Neuronal stem cell (in vitro differentiated cells): ENCODE results near the gene BCAS1.
A peak's percentile ranks its signal among the peaks of the same experiment; 100 is the strongest.

Source experiments
- DNase-seq: peaks from one replicate; pipeline ENCODE4 v3.0.0-alpha.2; 2013; ENCODE audit warnings: low spot score
- H2AFZ ChIP-seq: one replicate; pipeline ENCODE4 v1.6.1; 2013; ENCODE audit warnings: mild to moderate bottlenecking, low read length, inconsistent platforms
- H2AK5ac ChIP-seq: 2 replicates; pipeline ENCODE4 v1.6.1; 2013; ENCODE audit warnings: low read depth, mild to moderate bottlenecking, inconsistent platforms, low read length, moderate library complexity, mixed read lengths
- H2BK120ac ChIP-seq: 2 replicates; pipeline ENCODE4 v1.6.1; 2013; ENCODE audit warnings: low read depth, mild to moderate bottlenecking, inconsistent platforms, low read length, moderate library complexity, mixed read lengths
- H2BK12ac ChIP-seq: one replicate; pipeline ENCODE4 v1.6.1; 2013; ENCODE audit warnings: low read length, inconsistent platforms
- H2BK15ac ChIP-seq: 2 replicates; pipeline ENCODE4 v1.6.1; 2013; ENCODE audit warnings: mild to moderate bottlenecking, low read length, inconsistent platforms, mixed read lengths
- H2BK5ac ChIP-seq: one replicate; pipeline ENCODE4 v1.6.1; 2013; ENCODE audit warnings: inconsistent platforms, mild to moderate bottlenecking, low read length, moderate library complexity
- H3K14ac ChIP-seq: one replicate; pipeline ENCODE4 v1.6.1; 2013; ENCODE audit warnings: low read length, inconsistent platforms
- H3K18ac ChIP-seq: 2 replicates; pipeline ENCODE4 v1.6.1; 2013; ENCODE audit warnings: low read length, inconsistent platforms
- H3K23ac ChIP-seq: 2 replicates; pipeline ENCODE4 v1.6.1; 2013; ENCODE audit warnings: low read depth, mild to moderate bottlenecking, mixed read lengths, low read length, inconsistent platforms; ENCODE audit not compliant: poor library complexity
- H3K27ac ChIP-seq: replicated peaks from 3 replicates; pipeline ENCODE4 v1.5.1; 2013; ENCODE audit warnings: low read length, inconsistent platforms
- H3K27me3 ChIP-seq, 3 experiments: 2 replicates each; pipeline ENCODE4 v1.6.1; 2013; ENCODE audit warnings: low read length in 3 of 3, mild to moderate bottlenecking in 2 of 3, inconsistent platforms in 1 of 3, low read depth in 1 of 3, mixed read lengths in 1 of 3, moderate library complexity in 1 of 3; ENCODE audit not compliant: control insufficient read depth in 3 of 3, insufficient read depth in 3 of 3
- H3K36me3 ChIP-seq, 2 donors: replicated peaks in 1 of 2; 2 replicates each; pipeline ENCODE4 v1.6.1; 2013; ENCODE audit warnings: low read length in 2 of 2; ENCODE audit not compliant: control insufficient read depth in 2 of 2, insufficient read depth in 2 of 2
- H3K4ac ChIP-seq: 2 replicates; pipeline ENCODE4 v1.6.1; 2013; ENCODE audit warnings: inconsistent platforms, mild to moderate bottlenecking, low read length, moderate library complexity
- H3K4me1 ChIP-seq, 2 donors: 1 replicate in 1 of 2; 2 replicates in 1 of 2; pipeline ENCODE4 v1.6.1; 2013; ENCODE audit warnings: low read length in 2 of 2, low read depth in 1 of 2; ENCODE audit not compliant: control insufficient read depth in 2 of 2, insufficient read depth in 1 of 2
- H3K4me2 ChIP-seq: one replicate; pipeline ENCODE4 v1.6.1; 2013; ENCODE audit warnings: mild to moderate bottlenecking, low read length, inconsistent platforms; ENCODE audit not compliant: insufficient read depth, poor library complexity, severe bottlenecking
- H3K4me3 ChIP-seq, 2 donors: 2 replicates each; pipeline ENCODE4 v1.5.1; 2013; ENCODE audit warnings: low read length in 2 of 2, mild to moderate bottlenecking in 2 of 2, inconsistent platforms in 1 of 2, moderate library complexity in 1 of 2
- H3K79me1 ChIP-seq: one replicate; pipeline ENCODE4 v1.6.1; 2013; ENCODE audit warnings: low read depth, mild to moderate bottlenecking, inconsistent platforms, low read length, moderate library complexity
- H3K9ac ChIP-seq: one replicate; pipeline ENCODE4 v1.6.1; 2013; ENCODE audit warnings: mild to moderate bottlenecking, low read depth, low read length, inconsistent platforms; ENCODE audit not compliant: poor library complexity
- H3K9me3 ChIP-seq, 2 donors: replicated peaks in 1 of 2; 2 replicates each; pipeline versions ENCODE3 to v1.6.1; 2013; ENCODE audit warnings: low read length in 2 of 2, mild to moderate bottlenecking in 2 of 2, inconsistent platforms in 1 of 2, low read depth in 1 of 2, mixed read lengths in 1 of 2, moderate library complexity in 1 of 2; ENCODE audit not compliant: control insufficient read depth in 2 of 2, insufficient read depth in 1 of 2
- H4K8ac ChIP-seq: one replicate; pipeline ENCODE4 v1.6.1; 2013; ENCODE audit warnings: low read depth, mild to moderate bottlenecking, inconsistent platforms, low read length, moderate library complexity
- H4K91ac ChIP-seq: one replicate; pipeline ENCODE4 v1.6.1; 2013; ENCODE audit warnings: low read length, low read depth, mild to moderate bottlenecking, inconsistent platforms; ENCODE audit not compliant: poor library complexity
- WGBS, 2 donors: extraction: QIAGEN DNeasy Blood & Tissue Kit; methylation state at CpG; one replicate each; pipeline ENCODE4 v1.1.7; 2013; ENCODE audit warnings: missing lambda C conversion rate in 2 of 2, mixed read lengths in 1 of 2; ENCODE audit not compliant: insufficient read length in 2 of 2, insufficient replicate concordance in 1 of 2; ENCODE audit errors: extremely low coverage in 2 of 2; 5-methylcytosine and 5-hydroxymethylcytosine counted together

Gene BCAS1

DNA sequence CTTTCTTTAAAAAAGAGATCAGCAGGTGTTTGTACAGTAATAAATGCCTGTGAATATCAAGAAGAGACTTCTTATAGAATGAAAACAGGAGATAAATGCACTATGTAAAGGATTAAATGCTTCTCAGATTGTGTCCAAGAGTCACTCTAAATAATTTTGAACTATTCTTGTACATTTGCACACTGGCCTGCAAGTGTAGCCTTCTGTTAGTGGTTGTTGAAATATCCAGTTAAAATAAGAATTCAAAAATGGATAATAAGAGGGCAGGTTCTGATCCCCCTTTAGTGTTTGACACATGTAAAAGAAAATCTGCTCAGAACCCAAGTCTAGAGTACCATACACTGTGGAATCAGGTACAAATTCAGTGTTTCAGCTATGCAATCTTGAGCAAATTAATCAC lies 91.9 kb downstream of the BCAS1 start:
- no peak overlapping the region for H3K9ac ChIP-seq
- H2AK5ac ChIP-seq: no peak overlapping the region
- H3K4me3 ChIP-seq: no peak overlapping the region
- H3K27ac ChIP-seq: no peak overlapping the region
- H3K14ac ChIP-seq: no peak overlapping the region
- no peak overlapping the region for H4K8ac ChIP-seq
- no peak overlapping the region for H3K23ac ChIP-seq
- no peaks in the 10 kb centered on the region for H3K36me3 ChIP-seq
- H3K4me1 ChIP-seq: no peaks in the 10 kb centered on the region
- no peak overlapping the region for H4K91ac ChIP-seq
- H2BK5ac ChIP-seq: no peak overlapping the region
- H3K27me3 ChIP-seq: no peaks in the 10 kb centered on the region
- no peak overlapping the region for H3K4me2 ChIP-seq
- H3K79me1 ChIP-seq: no peaks in the 10 kb centered on the region
- no peak overlapping the region for H2BK120ac ChIP-seq
- no peak overlapping the region for H2BK12ac ChIP-seq
- DNase-seq: no peak
- H2BK15ac ChIP-seq: no peak overlapping the region
- no peak overlapping the region for H2AFZ ChIP-seq
- H3K9me3 ChIP-seq: no peaks in the 10 kb centered on the region
- H3K4ac ChIP-seq: no peak overlapping the region
- no peak overlapping the region for H3K18ac ChIP-seq

DNA sequence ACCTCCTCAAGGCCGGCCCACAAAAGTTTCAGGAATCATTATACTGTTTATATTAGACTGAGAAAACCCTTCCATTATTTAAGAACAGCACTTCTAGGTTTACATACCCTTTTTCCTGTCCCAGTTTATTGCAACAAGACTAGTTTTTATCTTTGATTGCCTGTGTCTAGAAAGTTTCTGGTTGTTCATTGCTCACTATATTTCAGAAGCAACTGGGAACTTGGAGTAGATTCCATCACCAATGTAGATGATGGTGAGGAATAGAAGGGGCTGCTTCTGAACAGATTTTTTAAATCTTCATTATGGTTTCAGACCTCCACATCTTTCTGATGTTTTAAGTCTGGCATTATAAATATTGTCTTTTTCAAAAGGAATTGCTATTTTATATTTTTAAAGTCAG lies 93.0 kb downstream of the BCAS1 start:
- no peak overlapping the region for H3K4ac ChIP-seq

DNA sequence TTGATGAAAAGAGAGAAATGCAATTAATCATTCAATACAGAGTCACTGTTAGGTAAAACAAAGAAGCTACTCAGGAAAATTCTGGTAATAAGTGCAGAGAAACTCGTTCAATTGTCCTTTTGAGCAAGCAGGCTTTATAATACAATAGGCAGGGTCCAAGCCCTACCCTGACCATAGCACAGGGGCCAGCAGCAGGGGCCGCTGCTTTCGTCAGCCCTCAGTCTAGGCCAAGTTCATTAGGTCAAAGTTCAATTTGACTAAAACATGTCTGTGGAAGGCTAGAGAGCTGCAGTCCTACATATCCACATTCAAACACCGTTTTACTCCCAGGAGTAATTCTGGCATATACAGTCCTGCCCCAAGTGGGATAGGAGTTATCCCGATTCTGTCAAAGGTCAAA lies 94.6 kb downstream of the BCAS1 start:
- no peak overlapping the region for H3K4me3 ChIP-seq
- H2BK5ac ChIP-seq: no peak overlapping the region
- H3K9me3 ChIP-seq: no peaks in the 10 kb centered on the region
- H4K8ac ChIP-seq: no peak overlapping the region
- no peak overlapping the region for H2BK120ac ChIP-seq
- no peak overlapping the region for H3K9ac ChIP-seq
- H3K18ac ChIP-seq: no peak overlapping the region
- H3K4me1 ChIP-seq: no peaks in the 10 kb centered on the region
- H3K23ac ChIP-seq: no peak overlapping the region
- H2AK5ac ChIP-seq: no peak overlapping the region
- H3K4ac ChIP-seq: no peak overlapping the region
- no peak overlapping the region for H2BK15ac ChIP-seq
- no peak overlapping the region for H2BK12ac ChIP-seq
- DNase-seq: no peak
- no peaks in the 10 kb centered on the region for H3K27me3 ChIP-seq
- no peak overlapping the region for H4K91ac ChIP-seq
- H3K36me3 ChIP-seq: no peaks in the 10 kb centered on the region
- H3K14ac ChIP-seq: no peak overlapping the region
- no peaks in the 10 kb centered on the region for H3K79me1 ChIP-seq
- H3K4me2 ChIP-seq: no peak overlapping the region
- no CpG with 5 or more reads among the region's 5 CpGs for WGBS, 2 donors
- no peak overlapping the region for H2AFZ ChIP-seq
- H3K27ac ChIP-seq: no peak overlapping the region

More for the DNA sequence above, 93.0 kb downstream of the BCAS1 start:
- no peak overlapping the region for H3K4me3 ChIP-seq
- no CpG with 5 or more reads among the region's 1 CpG for WGBS, 2 donors
- no peak overlapping the region for H2BK15ac ChIP-seq
- no peak overlapping the region for H4K8ac ChIP-seq
- no peak overlapping the region for H2BK5ac ChIP-seq
- DNase-seq: no peak
- no peak overlapping the region for H4K91ac ChIP-seq
- no peak overlapping the region for H3K27ac ChIP-seq
- no peaks in the 10 kb centered on the region for H3K36me3 ChIP-seq
- no peak overlapping the region for H3K18ac ChIP-seq
- H2BK12ac ChIP-seq: no peak overlapping the region
- no peak overlapping the region for H2BK120ac ChIP-seq
- no peaks in the 10 kb centered on the region for H3K79me1 ChIP-seq
- H3K27me3 ChIP-seq: no peaks in the 10 kb centered on the region
- no peak overlapping the region for H2AK5ac ChIP-seq
- no peak overlapping the region for H3K4me2 ChIP-seq
- no peaks in the 10 kb centered on the region for H3K9me3 ChIP-seq
- no peak overlapping the region for H2AFZ ChIP-seq
- no peak overlapping the region for H3K9ac ChIP-seq
- no peaks in the 10 kb centered on the region for H3K4me1 ChIP-seq
- no peak overlapping the region for H3K23ac ChIP-seq
- H3K14ac ChIP-seq: no peak overlapping the region

DNA sequence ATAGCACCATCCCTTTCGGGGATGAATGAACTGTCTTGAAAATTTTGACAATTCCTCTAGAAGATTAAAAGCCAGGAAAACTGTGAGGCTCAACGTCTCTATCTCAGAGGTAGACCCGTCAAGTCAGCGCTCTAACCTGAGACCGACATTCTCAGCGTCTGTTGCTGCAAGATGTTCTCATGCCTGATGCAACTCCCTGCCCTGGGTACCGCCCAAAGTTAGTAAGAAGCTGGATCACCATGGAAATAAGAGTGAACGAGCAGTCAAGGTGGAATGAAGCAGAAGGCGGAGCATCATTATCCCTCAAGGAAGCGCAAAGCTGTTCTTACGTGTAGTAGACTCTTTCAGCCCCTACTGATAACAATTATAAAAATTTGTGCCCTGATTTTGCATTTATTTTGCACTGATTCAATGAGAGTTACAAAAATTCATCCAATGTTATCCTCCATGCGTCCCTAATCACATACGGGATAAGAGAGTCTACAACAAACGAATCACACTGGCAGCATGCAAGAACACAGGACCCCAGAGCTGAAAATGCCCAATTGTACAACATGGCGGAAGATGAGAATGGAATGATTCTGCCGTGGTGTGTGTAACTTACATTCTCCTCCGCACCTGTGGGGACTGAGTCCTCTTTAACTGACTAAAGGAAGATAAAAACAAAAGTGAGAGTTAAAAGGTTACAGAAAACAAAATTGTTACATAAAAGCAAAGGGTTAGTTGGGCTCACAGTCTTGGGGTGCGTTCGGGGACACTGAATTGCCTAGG lies 95.4 kb downstream of the BCAS1 start:
- Histone ChIP-seq H3K9ac (no peak overlapping the region), H3K4me2 (no peak overlapping the region), H3K14ac (no peak overlapping the region), H3K4me1 (no peaks in the 10 kb centered on the region), H4K8ac (no peak overlapping the region), H2BK12ac (no peak overlapping the region), H3K79me1 (no peaks in the 10 kb centered on the region), H3K4me3 (no peak overlapping the region), H3K27me3 (no peaks in the 10 kb centered on the region), H3K9me3 (no peaks in the 10 kb centered on the region), H3K23ac (no peak overlapping the region), H2BK120ac (no peak overlapping the region), H4K91ac (no peak overlapping the region), H3K27ac (no peak overlapping the region), H2BK5ac (no peak overlapping the region), H2AK5ac (no peak overlapping the region), H3K36me3 (no peaks in the 10 kb centered on the region), H3K18ac (peak overlapping the region; percentile 35), H3K4ac (no peak overlapping the region), H2BK15ac (no peak overlapping the region), H2AFZ (no peak overlapping the region)
- no peak for DNase-seq
- WGBS, 2 donors: no CpG with 5 or more reads among the region's 19 CpGs
